HTERT RPE-1 (cell line): ENCODE data around the gene ABLIM1.

Experiments
- in situ Hi-C: fragments of 300-500 bp; cut with MboI; formaldehyde crosslinking; loops from 4 replicates; pipeline ENCODE4 v1.14.3; 2020; ENCODE audit warnings: low sequenced_read_pairs

Gene ABLIM1

DNA sequence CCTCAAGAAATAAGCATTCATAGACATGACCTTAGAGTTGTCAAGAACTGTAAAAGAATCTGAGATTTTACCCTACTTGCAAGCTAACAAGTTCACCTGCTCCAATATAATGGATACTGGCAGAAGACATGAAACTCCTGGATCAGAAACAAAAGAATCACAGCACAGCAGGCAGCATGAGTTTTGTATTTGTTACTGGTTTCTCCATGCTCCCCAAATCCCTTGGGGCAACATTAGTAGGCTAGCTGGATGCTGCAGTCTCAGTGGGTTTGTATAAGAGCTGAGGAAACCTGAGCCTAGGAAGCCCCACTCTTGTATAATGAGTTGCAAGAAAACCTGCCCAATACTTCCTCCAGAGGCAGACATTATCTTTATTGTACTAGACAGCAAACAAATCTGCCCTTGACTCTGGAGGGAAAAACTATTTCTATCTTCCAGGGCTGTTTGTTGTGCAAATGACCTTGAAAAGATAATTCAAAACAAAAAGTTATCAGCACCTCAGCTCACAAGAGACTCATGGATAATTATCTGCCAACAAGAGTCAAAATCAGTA is 64.8 kb downstream of the ABLIM1 start:
- in situ Hi-C loops: no loop called here

- in situ Hi-C loops: no loop called here
These were observed 67.1 kb downstream of the ABLIM1 start for GRCh38 chr10:114590993-114591392.

DNA sequence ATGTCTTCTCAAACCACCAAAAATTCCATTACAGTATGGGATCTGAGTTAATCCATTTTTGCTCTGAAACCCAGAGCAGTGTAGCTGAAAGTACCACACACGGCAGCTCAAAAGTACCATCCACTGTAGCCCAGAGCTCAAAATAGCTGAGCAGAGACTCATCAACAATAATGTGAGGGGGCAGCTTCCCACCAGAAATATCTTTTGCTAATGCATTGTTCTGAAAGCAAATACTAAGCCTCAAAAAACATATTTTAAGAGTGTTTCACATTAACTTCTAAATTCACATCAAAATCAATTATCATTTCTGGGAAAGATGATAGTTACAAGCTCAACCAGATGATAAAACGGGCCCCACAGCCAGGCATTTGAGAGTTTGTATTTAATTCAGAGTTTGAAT is 73.7 kb downstream of the ABLIM1 start:
- in situ Hi-C loops: no loop called here

- in situ Hi-C loops: no loop called here
These were observed 77.0 kb downstream of the ABLIM1 start for GRCh38 chr10:114581071-114581470.

- in situ Hi-C loops: no loop called here
These were observed 80.9 kb downstream of the ABLIM1 start for GRCh38 chr10:114577133-114577532.

DNA sequence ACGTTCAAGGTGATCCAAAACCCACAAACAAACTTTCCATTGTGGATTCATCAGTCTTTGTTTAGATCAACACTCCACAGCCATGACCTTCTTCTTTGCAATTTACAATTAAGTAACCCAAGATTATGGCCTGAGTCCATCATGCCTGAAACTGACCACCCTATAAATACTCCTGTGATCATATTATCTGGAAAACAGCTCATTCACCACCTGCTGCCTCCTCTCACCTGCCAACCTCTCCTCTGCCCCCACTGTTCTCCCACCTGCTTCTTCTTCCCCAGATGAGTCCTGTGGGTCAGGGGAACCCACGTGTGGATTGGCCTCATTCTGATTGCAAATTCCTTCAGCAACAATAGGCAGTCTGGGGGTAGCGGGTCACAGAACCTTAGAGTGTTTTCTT is 81.4 kb downstream of the ABLIM1 start:
- in situ Hi-C loops: no loop called here

DNA sequence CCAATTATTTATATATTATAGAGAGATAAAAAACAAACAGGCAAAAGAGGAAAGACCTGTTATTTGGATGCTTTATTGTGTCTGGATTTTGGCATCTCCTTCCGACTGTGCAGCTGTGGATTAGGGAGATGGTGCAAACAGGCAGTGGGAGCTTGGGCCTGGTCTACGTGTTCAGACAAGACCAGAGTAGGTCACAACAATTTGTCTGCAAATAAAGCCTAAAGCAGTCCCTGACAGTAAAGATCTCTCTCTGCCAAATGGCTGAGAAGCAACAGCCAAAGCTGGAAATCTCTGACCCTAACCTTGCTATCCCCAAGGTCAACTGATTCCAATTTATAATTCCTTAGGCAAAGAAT is 82.0 kb downstream of the ABLIM1 start:
- in situ Hi-C loops: no loop called here

DNA sequence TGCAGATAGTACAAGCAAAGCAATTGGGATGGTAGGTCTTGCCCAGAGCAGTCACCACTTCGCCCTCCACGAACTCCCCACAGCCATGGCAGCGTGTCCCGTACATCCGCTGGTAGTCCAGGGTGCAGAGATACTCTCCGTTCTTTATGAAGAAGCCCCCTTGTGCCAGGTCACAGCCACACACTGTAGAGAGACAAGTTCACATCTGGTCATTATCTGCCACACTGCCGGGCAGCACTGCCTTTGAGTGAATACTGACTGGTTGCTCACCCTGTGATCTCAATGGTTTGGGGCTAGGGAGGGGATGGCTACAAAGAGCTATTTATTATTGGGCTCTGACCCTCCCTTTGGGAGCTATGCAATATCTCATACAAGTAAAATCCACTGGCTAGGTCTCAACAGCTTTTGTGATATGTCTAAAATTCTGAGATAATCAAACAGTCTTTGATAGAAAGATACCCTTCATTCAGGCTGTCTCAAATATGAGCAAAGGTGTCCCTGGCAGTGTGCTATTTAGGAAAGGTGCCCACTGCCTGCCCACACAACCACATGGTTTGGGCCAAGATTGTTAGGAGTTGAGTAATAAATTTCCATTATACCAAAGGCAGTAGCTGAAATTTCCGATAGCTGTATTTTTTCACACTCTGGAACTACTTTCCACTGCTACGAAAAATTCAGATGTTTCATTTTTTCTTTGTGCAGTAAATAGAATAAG is 82.5 kb downstream of the ABLIM1 start:
- in situ Hi-C loops: no loop called here

DNA sequence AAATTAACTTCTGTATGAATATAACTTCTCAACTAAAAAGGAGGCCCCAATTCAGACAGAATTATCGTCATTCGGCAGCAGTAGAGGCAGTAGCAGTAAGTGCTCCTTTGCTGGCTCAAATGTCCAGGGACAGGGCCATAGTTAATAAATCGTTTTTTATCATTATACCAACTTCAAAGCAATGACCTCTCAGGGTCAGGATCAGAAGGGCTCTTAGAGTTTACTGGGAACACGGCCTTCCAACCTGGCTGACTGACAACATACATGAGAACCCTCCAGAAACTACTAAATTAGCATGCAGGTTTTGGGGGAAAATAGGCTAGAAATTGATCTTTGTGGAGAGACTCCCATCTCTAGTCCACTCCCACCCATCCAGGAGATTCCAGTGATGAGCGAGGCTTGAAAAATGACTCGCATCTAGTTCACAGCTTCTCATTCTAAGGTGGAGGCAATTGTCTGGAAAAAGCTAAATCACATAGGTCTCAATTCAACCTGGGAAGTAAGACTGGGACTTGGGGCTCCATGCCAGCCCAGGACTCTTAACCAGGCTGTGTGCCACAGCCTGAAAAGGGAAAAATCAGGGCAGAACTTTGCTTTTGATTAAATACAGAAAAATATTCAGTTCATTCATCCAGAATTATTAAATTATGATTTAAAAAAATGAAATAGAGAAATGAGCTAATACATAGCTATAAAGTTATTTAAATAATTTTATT is 84.6 kb downstream of the ABLIM1 start:
- in situ Hi-C loops: no loop called here

DNA sequence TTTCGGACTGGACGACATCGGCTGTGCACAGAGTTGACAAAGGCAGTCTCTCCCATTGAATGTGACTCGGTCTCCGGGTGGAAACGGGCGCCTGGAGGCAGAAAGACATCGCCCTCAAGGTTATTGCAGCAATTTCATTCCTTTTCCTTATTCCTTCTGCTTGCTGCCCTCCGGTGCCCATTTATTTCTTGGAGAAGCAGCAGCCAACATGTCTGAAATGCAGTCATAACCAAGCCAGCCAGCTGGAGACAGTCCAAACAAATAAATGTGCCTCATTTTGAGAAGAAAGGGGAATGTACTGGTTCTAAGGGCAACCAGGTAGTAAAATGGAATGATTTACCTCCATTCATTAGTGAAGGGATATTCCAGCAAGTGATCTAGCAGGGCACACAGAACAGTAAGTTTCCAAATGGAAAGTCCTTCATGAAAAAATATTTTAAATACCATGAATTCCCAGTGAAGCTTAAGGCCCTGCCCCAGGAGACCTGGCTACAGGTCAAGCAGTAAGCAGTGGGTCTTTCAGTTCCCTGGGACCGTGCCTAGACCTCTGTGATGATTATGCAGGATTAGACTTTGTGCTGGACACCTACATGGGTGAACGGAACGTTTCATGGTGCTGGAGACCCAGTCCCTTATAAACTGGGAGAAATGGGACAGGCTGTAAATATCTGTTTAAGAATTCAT is 86.6 kb downstream of the ABLIM1 start:
- in situ Hi-C loops: no loop called here

DNA sequence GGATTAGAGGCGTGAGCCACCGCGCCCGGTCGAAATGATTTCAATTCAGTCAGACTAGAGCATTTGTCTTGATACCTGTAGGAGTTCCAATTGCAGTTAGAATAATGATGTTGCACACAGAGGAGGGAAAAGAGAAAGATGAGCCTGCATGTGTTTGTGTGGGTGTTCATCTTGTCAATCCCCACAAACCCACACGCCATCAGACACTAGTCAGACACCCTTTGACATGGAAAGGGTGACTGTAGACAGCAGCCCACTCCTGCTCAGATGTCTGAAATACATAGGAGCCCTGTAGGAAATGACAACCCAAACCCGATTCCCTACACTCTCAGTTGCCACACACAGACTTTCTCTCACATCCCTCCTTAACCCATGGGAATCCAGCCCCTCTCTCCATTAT is 92.0 kb downstream of the ABLIM1 start:
- in situ Hi-C loops: no loop called here

DNA sequence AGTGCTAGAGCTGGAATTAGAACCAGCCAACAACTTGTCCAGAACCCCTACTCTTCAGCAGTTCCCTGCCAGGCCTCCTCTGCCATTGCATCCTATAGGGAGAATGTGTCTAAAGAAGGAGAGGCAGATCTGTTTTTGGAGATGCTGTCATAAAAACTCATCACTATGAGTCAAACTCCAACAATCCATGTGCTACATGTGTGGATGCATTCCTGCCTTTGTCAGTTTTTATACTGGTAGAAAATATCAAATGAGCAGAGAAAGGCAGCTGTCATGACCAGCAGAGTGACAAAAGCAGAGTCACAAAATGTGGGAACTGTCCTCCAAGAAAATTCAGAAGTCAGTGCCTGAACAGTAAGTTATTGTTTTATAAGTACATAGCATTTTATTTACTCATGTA is 93.0 kb downstream of the ABLIM1 start:
- in situ Hi-C loops: no loop called here

GRCh38 chr10:114561008-114561523 is 97.0 kb downstream of the ABLIM1 start:
- in situ Hi-C loops: no loop called here

DNA sequence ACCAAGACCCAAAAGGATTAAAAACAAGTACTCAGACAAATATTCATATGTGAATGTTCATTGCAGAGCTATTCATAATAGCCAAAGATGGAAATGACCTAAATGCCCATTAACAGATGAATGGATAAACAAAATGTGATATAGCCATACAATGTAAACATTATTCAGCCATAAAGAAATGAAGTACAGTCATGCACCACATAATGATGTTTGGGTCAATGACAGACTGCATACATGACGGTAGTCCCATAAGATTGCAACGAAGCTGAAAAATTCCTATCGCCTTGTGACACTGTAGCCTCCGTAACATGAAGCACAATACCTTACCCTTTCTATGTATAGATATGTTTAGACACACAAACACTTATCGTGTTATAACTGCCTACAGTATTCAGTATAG is 97.9 kb downstream of the ABLIM1 start:
- in situ Hi-C loops: no loop called here

- in situ Hi-C loops: no loop called here
These were observed 98.4 kb downstream of the ABLIM1 start for GRCh38 chr10:114559636-114560035.

DNA sequence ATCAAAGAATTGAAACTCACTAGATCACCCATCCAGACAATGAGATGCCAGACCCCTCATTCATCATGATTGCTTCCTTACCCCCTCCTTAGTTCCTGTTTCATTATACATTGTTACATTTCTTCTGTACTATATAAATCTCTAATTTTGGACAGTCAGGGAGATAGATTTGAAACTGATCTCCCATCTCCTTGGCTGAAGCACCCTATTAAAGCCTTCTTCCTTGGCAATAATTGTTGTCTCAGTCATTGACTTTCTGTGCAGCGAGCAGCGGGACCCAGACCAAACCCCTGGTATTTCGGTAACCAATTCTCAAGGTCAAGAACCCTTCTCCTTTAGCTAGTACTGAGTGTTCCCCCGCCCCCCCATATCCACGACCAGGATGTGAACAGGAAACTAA is 100.2 kb downstream of the ABLIM1 start:
- in situ Hi-C loops: no loop called here

DNA sequence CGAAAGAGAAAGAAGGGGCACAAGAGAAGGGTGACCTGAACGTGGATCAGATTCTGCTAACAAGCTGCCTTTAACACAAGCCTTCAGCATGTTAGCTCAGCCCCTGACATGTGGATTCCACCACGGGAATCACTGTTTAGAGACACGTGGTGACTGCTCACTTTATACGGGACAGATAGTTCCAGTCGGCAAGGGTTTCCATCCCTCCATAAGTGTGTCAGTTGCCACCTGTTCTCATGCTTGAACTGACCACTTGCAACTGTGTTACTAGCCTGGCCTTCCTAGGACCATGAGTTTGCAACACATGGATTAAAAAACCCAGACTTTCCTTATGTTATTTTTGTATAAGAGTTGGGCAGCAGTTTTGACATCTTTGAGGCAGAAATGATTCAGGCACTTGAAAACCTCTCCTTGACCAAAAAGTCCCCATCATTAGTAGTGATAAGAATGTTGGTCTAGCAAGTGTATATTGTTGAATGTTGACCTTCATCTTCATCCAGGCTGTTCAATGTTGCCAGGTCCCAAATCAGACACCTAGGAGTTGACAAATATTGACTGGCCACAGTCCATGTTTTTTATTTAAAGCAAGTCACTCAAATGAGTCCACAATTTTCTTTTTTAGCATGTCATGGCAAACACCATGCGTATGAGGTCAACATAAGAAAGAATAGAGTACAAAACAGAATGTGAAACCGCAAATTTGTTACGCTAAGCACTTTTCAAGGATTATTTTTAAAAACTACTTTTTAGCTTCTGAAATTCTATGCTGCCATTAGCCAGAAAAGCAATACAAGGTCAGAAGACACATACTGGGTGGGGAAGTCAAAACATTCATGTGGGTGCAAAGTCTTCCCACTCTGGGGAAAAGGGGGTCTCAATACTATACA is 101.6 kb downstream of the ABLIM1 start:
- in situ Hi-C loops: no loop called here

DNA sequence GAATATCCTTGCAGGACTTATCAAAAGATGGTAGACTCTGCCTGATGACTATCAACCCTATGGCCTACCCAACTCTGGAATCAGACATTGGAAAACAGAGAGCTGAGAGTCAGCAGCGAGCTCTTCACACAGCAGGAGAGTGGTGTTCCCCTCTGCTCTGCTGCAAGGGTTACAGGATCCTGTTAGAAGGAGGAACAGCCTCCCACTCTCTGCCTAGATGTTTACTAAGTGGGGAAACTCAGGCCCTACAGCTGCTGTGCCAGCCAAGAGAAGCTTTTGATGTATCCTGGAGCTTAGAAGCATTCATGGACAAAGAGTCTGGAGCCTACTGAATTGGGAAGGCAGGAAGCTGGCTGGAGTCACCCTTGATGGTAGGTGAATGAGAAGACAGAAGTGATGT is 104.6 kb downstream of the ABLIM1 start:
- in situ Hi-C loops: no loop called here

DNA sequence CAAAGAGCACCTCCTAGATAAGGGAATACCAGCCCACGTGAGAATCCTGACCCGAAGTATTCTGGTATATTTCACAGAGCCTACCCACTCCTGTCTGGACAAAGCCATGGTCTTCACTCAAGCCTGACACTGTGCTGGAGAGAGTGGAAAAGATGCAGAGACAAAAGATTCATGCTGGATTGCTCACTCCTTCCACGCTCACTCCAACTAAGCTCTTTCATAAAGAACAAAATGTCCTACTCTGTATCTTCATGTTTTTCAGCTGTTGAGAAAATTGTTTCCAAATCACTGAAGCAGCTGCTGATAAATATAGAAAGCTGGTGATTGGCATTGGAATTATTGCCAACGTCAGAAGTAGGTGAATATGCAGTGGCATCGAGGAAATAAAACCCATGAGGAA is 106.0 kb downstream of the ABLIM1 start:
- in situ Hi-C loops: no loop called here

DNA sequence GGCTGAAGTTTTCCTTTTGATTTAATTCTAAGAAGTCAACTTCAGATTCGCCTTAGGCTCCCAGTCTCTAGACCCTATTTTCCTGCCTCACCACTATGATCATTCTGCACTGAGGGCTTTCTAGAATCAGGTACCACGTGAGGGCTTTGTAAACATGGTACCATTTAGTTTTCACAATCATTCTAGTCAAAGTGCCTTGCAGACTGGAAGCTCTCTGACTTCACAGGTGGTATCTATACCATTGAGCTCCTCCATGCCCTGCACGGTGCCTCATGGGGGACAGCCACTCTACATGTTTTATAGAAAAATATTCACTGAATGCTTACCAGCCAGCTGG is 106.5 kb downstream of the ABLIM1 start:
- in situ Hi-C loops: no loop called here
